A549 (cell line): Measurements from ENCODE around the gene SLC35F3.

Experiments used
- CEBPB ChIP-seq, 2 experiments: fragments of >200 bp in 1 of 2; sonication (Bioruptor Twin) in 1 of 2; formaldehyde crosslinking in 1 of 2; IDR thresholded peaks; 2 replicates each; pipeline ENCODE4 v1.6.1; 2012 to 2016
- CTCF ChIP-seq: fragments of >200 bp; sonication (Bioruptor Twin); formaldehyde crosslinking; IDR thresholded peaks from 3 replicates; pipeline ENCODE4 v1.5.1; 2016
- HOXB13 ChIP-seq: fragments of 250-450 bp; sonication (Bioruptor Pico); IDR thresholded peaks from 2 replicates; pipeline ENCODE4 v1.5.0; 2020; ENCODE audit warnings: low read depth, mild to moderate bottlenecking, moderate library complexity
- NFE2L2 ChIP-seq: fragments of 150-350 bp; conservative IDR thresholded peaks from 2 replicates; pipeline ENCODE4 v1.6.1; 2014; ENCODE audit warnings: low read length
- PBX3 ChIP-seq: IDR thresholded peaks from 2 replicates; pipeline ENCODE4 v1.6.1; 2012
- POLR2A ChIP-seq: IDR thresholded peaks from 2 replicates; pipeline ENCODE4 v1.6.1; 2012; ENCODE audit warnings: mild to moderate bottlenecking, low read length
- RAD21 ChIP-seq, 2 experiments: fragments of >200 bp in 1 of 2; sonication (Bioruptor Twin) in 1 of 2; formaldehyde crosslinking in 1 of 2; IDR thresholded peaks in 1 of 2; conservative IDR thresholded peaks in 1 of 2; 2 replicates in 1 of 2; 3 replicates in 1 of 2; pipeline ENCODE4 v1.6.1; 2012 to 2018; ENCODE audit warnings: inconsistent platforms in 1 of 2
- REST ChIP-seq: fragments of 200-600 bp; sonication (generic); IDR thresholded peaks from 2 replicates; pipeline ENCODE4 v1.6.1; 2016; ENCODE audit warnings: antibody characterized with exemption, mild to moderate bottlenecking, moderate library complexity

DNA sequence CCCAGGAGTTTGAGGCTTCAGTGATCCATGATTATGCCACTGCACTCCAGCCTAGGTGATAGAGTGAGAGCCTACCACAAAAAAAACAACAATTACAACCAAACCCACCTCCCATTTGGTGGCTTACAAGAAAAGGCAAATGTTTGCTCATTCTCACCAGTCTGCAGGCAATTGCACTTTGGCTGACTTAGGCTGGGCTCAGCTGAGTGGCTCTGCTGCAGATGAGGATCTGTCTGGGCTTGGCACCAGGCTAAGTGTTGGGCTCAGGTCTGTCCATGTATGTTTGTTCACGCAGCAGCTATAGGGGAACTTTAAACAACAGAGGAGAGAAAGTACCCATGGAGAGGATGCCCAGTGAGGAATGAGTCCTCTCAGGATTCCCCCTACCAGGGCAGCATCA, 440.8 kb downstream of the SLC35F3 start:
- TF ChIP-seq POLR2A, result no peak
- no peak for TF ChIP-seq CTCF
- TF ChIP-seq CEBPB (IDR thresholded peaks at IDR 0.05), result no peak
- no peak for TF ChIP-seq RAD21 (conservative IDR thresholded peaks at IDR 0.05 in 1 of 2, IDR thresholded peaks at IDR 0.05 in 1 of 2)
- no peak for TF ChIP-seq PBX3
- no peak for TF ChIP-seq REST
- no peak for TF ChIP-seq NFE2L2
- no peak for TF ChIP-seq HOXB13
